Measurements from ENCODE around the gene ZBTB21.
A peak's percentile ranks its signal among the peaks of the same experiment; 100 is the strongest.

Gene ZBTB21

DNA sequence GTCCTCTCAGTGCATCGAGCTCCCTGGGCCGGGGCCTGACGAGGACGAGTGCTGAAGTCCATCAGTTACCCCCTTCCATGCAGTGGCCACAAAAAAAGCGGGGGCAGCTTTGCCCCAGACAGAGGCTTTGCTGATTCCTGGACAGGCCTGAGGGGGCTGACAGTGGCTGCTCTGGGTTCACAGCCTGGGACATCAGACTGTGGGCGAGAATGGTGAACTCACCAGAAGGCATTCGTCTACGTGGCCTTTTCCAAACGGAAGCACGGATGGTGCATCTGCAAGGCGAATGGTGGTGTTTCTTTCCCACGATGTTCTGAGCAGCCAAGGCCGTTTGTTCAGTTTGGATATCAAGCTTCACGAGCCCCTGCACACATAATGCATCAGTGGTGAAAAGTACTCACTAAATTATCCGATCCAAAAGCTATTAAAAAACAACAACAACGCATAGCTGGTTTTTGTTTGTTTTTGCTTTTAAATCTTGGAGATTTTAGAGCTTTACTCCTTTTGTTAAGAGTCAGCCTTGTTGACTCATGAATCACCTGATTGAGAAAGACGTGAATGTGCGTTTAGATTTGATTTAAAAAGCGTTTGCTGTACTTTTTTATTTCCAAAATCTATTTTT lies 6.3 kb upstream of the ZBTB21 start:
- DNase-seq (ENCODE audit: insufficient read length), result no peak
- TF ChIP-seq POLR2AphosphoS5 (IDR thresholded peaks at IDR 0.05; ENCODE audit: low read depth, low read length) (no peak), TAF1 (IDR thresholded peaks at IDR 0.05; ENCODE audit: borderline replicate concordance, low read depth, low read length) (no peak), POLR2A (IDR thresholded peaks at IDR 0.05; ENCODE audit: low read depth, low read length) (no peak)
- no peak for FAIRE-seq

DNA sequence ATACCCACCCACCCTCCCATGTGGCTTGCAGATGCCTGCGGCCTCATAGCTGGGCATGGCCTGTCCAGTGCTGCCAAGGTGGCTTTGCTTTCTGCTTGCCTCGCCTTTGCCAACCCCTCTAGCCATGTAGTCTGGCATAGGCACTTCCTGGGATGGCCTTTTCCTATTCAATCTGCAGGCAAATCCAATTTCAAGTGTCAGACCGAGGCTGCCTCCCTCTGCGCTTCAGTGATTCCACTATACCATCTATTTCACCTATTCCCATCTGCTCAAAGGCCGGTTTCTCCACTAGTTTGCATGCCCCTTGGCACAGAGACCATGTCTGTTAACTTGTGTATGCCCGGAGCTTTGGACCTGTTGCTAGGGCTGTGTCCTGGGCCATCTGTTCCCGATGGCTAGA lies 3.8 kb upstream of the ZBTB21 start:
- FAIRE-seq, result no peak
- TF ChIP-seq POLR2AphosphoS5 (IDR thresholded peaks at IDR 0.05; ENCODE audit: low read depth, low read length) (no peak), POLR2A (IDR thresholded peaks at IDR 0.05; ENCODE audit: low read depth, low read length) (no peak)
- no peak for DNase-seq (ENCODE audit: insufficient read length)

DNA sequence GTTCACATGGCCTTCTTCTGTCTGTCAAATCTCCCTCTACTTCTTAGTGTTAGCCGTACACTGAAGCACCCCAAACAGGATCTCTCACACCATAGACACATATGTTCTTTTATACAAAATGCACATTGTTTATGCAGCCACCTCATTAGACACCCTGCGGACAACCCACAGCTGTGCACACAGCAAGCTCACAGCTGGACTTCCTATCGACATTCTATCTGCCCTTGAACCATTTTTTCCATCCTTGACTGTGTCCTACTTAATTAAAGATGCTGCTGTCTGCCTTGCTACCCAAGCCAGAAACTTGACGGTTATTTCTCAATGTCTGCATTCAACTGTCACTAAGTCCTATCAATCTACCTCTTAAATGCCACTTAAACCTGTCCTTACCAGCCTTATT lies 3.2 kb upstream of the ZBTB21 start:
- TF ChIP-seq POLR2AphosphoS5 (IDR thresholded peaks at IDR 0.05; ENCODE audit: low read depth, low read length) (no peak), TAF1 (IDR thresholded peaks at IDR 0.05; ENCODE audit: borderline replicate concordance, low read depth, low read length) (no peak), POLR2A (IDR thresholded peaks at IDR 0.05; ENCODE audit: low read depth, low read length) (no peak)
- no peak for FAIRE-seq
- DNase-seq (ENCODE audit: insufficient read length), result no peak

DNA sequence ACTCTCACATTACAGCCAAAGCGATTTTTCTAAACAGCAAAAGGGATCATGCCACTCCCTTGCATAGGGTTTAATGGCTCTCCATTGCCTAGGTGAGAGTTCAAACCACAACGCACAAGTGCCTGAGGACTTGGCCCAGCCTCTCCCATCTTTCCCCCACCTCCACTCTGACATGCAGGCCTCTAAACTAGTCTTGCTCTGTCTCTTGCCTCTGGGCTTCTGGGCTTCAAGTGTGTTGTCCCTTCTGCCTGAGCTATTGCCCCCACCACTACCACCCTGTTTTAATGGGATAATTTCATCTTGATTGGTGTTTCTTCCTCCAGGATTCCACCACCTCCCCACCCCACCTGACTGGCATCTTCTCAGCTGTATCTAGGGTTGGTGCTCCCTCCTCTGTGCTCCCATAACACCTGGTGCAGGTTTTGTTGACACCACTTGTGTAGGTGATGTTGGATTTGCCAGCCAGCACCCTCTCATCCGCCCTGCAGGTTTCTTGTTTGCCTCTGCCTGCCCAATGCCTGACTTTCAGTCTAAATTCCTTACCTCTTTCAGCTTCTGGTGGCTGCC lies 2.7 kb upstream of the ZBTB21 start:
- FAIRE-seq (no peak), DNase-seq (ENCODE audit: insufficient read length) (no peak)
- TF ChIP-seq TAF1 (IDR thresholded peaks at IDR 0.05; ENCODE audit: borderline replicate concordance, low read depth, low read length) (no peak), POLR2AphosphoS5 (IDR thresholded peaks at IDR 0.05; ENCODE audit: low read depth, low read length) (no peak), POLR2A (IDR thresholded peaks at IDR 0.05; ENCODE audit: low read depth, low read length) (no peak)

DNA sequence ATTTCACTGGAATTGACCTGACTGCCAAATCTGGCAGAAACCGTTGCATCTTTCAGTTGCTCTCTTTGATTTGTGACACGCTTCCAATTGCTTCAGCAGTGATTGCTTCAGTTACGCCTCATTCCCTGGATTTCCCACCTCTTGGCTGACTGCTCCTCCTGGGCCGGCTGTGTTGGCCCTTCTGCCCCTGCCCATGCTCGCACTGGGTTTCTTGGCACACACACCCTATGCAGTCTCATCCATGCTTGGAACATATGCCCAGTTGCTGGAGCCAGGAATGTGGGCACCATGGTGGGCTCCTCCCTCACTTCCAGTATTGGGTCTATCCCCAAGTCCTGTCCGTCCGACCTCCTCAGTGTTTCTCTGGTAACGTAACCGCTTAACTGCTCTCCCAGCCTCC lies 2.2 kb upstream of the ZBTB21 start:
- no peak for FAIRE-seq
- no peak for TF ChIP-seq POLR2A (IDR thresholded peaks at IDR 0.05; ENCODE audit: low read depth, low read length)
- no peak for TF ChIP-seq TAF1 (IDR thresholded peaks at IDR 0.05; ENCODE audit: borderline replicate concordance, low read depth, low read length)
- no peak for TF ChIP-seq POLR2AphosphoS5 (IDR thresholded peaks at IDR 0.05; ENCODE audit: low read depth, low read length)
- DNase-seq (ENCODE audit: insufficient read length), result no peak

DNA sequence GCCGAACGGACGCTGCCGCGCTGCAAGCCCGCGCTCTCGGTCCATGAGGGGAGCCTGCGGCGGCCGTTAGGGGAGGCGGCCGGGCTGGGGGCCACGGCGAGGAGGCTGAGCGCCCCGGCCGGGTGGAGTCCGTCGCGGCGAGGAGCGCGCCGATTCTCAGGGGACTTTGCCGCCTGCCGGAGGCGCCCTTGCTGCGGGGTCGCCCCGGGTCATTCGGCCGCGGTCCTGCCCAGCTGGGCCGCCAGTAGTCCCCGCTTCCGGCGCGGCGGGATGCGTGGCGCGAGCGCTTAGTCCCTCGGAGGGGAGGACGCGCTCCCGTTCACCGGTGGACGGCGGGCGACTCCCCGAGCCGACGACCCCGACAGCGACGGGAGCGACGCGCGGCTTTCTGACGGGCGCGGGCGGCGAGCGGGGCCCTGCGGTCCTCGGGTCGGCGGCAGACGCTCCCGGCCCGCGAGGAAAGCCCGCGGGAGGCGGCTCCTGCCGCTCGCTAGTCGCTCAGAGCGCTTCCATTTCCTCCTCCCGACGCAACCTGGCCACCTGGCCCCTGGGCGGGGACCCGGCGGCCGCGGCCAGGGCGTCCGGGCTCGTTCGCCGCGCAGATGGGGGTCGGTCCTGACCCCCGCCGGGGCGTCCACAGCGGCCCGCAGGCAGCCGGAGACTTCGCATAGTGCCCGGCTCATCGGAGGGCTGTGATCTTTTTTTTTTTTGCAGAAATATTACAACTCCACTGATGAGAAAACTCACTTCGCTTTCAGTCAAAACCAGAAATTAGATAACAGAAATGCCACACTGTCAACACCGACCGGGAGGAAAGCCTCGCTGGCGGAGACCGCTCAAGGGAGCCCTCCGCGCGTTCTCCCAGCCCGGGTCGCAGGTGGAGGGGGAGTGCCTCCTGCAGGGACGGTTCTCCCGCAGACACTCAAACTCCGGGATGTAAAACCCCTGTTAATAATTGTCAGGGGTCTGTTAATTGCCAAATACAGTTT lies 641 bp upstream of the ZBTB21 start:
- DNase-seq (ENCODE audit: insufficient read length), result peak; percentile 48
- TF ChIP-seq POLR2A (IDR thresholded peaks at IDR 0.05; ENCODE audit: low read depth, low read length), result peak; percentile 41; the same call in 1 of the 2 replicates
- no peak for TF ChIP-seq POLR2AphosphoS5 (IDR thresholded peaks at IDR 0.05; ENCODE audit: low read depth, low read length)
- TF ChIP-seq TAF1 (IDR thresholded peaks at IDR 0.05; ENCODE audit: borderline replicate concordance, low read depth, low read length), result peak; percentile 14; the same call in 1 of the 2 replicates
- peak; percentile 63 for FAIRE-seq

DNA sequence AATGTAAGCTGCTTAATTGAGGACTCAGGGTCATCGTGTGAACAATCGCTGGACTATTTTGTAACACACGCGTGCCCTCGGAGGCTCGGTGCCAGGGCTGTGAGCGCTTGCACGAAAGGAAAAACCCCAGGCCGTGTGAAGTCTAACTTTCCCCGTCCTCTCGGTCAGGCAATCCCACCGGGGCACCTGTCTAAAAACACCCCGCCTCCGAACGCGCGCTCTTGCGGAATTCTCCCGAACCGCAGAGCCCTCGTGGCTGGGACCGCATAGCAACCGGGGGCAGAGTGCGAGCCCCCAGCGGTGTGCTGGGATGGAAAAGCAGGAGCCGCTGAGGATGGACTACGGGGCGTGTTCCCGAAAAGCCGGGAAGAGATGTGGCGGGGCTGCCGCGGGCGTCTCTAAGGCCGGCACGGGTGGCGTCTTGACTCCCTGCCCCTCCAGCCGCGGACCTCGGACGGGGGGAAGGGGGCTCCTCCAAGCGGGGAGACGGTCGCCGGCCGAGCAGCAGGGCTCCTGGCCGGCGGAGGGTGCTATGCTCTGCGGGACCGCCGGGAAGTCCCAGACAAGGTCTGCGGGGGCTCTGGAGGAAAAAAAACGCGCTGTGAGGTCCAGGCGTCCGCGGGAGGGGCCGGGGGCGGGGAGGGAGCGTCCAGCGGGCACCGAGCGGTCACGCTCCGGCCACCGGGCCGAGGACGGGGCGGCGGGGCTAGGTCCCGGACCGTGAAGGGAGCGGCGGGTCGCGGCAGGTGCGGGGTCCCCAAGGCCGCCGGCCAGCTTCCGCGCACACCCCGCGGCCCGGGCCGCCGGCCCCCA lies 936 bp downstream of the ZBTB21 start:
- FAIRE-seq (peak; percentile 87), DNase-seq (ENCODE audit: insufficient read length) (no peak)
- TF ChIP-seq POLR2AphosphoS5 (IDR thresholded peaks at IDR 0.05; ENCODE audit: low read depth, low read length) (no peak), POLR2A (IDR thresholded peaks at IDR 0.05; ENCODE audit: low read depth, low read length) (no peak; the same call in 1 of the 2 replicates), TAF1 (IDR thresholded peaks at IDR 0.05; ENCODE audit: borderline replicate concordance, low read depth, low read length) (no peak)

DNA sequence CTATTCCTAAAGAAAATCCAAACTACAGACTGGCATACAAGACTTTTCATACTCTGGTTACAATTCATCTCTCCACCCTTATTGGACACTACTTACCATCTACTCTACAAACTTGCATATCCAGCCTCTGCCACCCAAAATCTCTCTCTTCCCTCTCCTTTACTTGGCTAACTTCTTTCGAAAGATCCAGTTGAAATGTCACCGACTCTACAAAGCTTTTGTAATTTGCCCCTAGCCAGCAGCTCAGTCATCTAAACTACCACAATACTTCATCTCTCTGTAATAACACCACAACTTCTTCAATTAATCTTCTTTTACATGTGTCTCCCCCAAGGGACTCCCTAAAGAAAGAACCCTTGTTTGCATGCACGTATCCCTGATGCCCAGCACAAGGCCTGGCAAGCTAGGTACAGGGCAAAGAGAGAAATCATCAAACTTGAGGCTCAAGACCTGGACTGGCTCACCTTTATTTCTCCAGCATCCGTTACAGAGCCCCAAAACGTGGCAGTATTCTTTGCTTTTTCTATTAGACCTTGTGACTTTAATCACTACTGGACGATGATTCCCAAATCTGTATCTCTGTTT lies 2.7 kb downstream of the ZBTB21 start:
- DNase-seq (ENCODE audit: insufficient read length) (no peak), FAIRE-seq (no peak)
- TF ChIP-seq POLR2A (IDR thresholded peaks at IDR 0.05; ENCODE audit: low read depth, low read length) (no peak), TAF1 (IDR thresholded peaks at IDR 0.05; ENCODE audit: borderline replicate concordance, low read depth, low read length) (no peak), POLR2AphosphoS5 (IDR thresholded peaks at IDR 0.05; ENCODE audit: low read depth, low read length) (no peak)

DNA sequence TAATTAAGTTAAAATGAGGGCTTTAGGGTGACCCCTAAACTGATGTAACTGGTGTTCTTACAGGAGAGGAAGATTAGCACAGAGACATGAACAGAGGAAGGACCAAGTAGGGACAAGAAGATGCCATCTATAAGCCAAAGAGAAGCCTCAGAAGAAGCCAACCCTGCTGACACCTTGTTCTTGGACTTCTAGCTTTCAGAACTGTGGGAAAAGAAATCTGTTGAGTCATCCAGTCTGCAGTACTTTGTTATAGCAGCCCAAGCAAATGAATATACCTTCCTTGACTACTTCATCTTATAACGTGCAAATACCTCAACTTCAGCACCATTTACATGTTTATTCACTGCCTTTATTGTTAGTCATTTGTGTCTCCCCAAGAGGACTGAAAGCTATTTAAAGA lies 3.4 kb downstream of the ZBTB21 start:
- DNase-seq (ENCODE audit: insufficient read length) (no peak), FAIRE-seq (no peak)
- no peak for TF ChIP-seq POLR2AphosphoS5 (IDR thresholded peaks at IDR 0.05; ENCODE audit: low read depth, low read length)

DNA sequence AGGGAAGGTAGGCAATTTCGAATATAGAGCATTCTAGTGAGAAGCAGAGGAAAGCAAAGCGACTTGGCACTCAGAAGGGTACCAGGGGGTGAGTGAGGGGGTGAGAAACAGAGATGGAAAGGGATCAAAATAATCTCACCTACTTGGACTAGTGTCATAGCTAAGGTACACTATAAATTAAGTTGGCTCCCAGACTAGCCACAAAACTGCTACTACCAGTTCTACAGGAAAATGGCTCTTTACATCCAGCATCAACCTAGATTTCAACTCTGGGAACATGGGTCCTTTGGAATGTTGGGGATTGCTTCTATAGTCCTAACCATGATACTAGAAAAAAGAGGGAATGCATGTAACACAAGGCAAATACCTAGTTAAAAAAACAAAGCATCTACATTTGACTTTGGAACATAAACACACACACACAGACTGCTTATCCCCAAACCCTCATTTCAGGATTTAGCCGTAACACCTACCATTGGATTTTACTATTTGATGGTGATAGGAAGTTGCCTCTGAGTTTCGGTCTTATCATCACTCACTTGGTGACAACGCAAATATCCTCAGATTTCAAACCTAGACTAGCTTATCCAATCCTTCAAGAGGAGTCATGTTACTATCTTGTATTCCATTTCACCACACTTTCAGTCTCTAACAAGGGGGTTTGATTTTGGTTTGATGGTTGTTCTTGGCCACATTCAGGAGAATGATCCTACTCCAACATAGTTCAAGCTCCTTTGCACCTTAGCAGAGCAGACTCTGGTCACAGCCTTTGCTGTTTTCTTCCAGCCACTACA lies 5.6 kb downstream of the ZBTB21 start:
- no peak for FAIRE-seq
- no peak for DNase-seq (ENCODE audit: insufficient read length)
- TF ChIP-seq POLR2AphosphoS5 (IDR thresholded peaks at IDR 0.05; ENCODE audit: low read depth, low read length), result no peak
- TF ChIP-seq POLR2A (IDR thresholded peaks at IDR 0.05; ENCODE audit: low read depth, low read length), result no peak
- TF ChIP-seq TAF1 (IDR thresholded peaks at IDR 0.05; ENCODE audit: borderline replicate concordance, low read depth, low read length), result no peak

Data from GM12892 (cell line).